Measurements from ENCODE around the gene WDR1.

WDR1 gene

DNA sequence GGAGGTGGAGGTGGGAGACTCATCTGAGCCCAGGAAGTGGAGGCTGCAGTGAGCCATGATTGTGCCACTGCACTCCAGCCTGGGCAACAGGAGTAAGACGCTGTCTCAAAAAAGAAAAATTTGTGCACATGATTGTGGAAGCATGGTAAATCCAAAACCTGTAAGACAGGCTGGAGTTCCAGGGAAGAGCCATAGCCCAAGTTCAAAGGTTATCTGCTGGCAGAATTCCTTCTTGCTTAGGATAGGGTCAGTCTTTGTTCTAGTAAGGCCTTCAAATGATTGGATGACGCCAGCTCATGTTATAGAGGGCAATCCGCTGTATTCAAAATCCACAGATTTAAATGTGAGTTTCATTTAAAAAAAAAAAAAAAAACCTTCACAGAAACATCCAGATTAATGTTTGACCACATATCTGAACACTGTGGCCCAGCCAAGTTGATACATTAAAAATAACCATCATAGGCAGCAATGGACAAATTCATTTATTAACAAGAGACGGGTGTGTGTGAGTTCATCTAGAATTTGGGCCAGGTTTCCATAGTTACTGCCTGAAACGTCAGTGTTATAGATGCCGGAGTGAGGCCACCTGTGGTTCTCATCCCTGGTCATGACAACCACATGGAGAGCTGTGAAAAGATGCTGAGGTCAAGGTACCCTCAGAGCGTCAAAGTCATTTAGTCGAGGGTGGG is 60.1 kb downstream of the WDR1 start:
- Mint-ChIP-seq H3K4me3 (no peak overlapping the region), H3K27me3 (peaks cover 11% of the 10 kb centered on the region), H3K27ac (no peak overlapping the region), H3K9me3 (no peaks in the 10 kb centered on the region), H3K36me3 (ENCODE audit: low read depth) (no peaks in the 10 kb centered on the region), H3K4me1 (ENCODE audit: low read depth) (peaks cover 9% of the 10 kb centered on the region)
- intact Hi-C loops (cut with micrococcal nuclease): no loop called here

GRCh38 chr4:10055871-10056270 is 60.7 kb downstream of the WDR1 start:
- peaks cover 13% of the 10 kb centered on the region for H3K27me3 Mint-ChIP-seq
- no peak overlapping the region for H3K4me3 Mint-ChIP-seq
- peaks cover 3% of the 10 kb centered on the region for H3K4me1 Mint-ChIP-seq (ENCODE audit: low read depth)
- intact Hi-C loops (cut with micrococcal nuclease): no loop called here
- H3K9me3 Mint-ChIP-seq: no peaks in the 10 kb centered on the region
- no peaks in the 10 kb centered on the region for H3K36me3 Mint-ChIP-seq (ENCODE audit: low read depth)
- H3K27ac Mint-ChIP-seq: no peak overlapping the region

DNA sequence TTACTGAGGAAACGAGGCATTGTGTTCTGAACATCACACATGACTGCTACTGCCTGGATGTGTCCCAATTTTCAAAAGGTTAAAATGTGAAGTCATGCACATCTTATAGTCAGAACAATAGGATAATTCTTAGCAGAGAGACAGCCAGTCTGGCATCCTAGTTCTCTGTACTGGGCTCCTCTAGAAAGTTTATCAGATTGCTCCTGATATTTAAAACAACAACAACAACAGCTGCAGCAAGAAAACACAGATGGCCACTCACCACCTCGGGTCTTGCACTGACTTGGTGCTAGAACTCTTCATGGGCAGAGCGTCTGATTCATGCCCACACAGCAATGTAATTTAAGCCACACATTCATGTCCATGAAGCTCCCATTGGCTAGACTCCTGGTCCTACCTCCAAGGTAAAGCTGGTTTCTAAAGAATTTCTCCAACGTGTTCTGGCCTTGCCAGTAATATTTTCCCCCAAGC is 62.0 kb downstream of the WDR1 start:
- Mint-ChIP-seq H3K27me3 (peaks cover 19% of the 10 kb centered on the region), H3K4me3 (no peak overlapping the region), H3K27ac (no peak overlapping the region), H3K36me3 (ENCODE audit: low read depth) (no peaks in the 10 kb centered on the region), H3K4me1 (ENCODE audit: low read depth) (no peaks in the 10 kb centered on the region), H3K9me3 (no peaks in the 10 kb centered on the region)
- intact Hi-C loops (cut with micrococcal nuclease): no loop called here

DNA sequence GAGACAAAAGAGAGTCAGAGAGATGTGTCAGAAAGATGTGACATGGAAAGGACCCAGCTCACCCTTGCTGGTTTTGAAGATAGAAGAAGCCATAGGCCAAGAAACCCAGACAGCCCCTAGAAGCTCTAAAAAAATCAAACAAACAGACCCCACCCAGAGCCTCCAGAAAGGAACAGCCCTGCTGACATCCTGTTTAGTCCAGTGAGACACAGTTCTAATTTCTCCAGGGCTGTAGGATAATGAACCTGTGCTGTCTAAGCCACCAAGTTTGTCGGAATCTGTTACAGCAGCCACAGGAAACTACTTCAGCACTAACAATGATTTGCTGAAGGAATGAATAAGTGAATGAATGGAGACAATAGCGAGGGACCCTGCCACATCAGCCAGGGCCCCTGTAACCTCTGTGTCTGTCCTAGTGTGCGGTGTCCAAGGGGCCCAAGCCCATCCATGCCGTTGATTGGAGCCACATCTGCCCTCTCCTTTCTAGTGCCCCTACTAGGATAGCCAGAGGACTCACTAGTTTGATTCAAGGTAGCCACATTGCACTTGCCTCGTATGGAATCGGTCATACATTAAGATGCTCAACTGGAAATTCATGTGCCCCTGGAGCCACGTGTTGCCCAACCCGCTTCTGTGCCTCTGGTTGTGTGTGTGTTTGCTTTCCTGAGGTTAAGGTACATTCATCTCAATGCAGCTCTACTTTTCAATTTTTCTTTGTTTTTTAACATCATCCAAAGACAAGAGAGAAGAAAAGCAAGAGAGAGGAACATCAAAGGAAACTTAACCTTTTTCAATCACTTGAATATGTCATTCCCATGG is 62.8 kb downstream of the WDR1 start:
- intact Hi-C loops (cut with micrococcal nuclease): no loop called here
- peaks cover 5% of the 10 kb centered on the region for H3K4me1 Mint-ChIP-seq (ENCODE audit: low read depth)
- no peaks in the 10 kb centered on the region for H3K36me3 Mint-ChIP-seq (ENCODE audit: low read depth)
- H3K27ac Mint-ChIP-seq: no peak overlapping the region
- H3K9me3 Mint-ChIP-seq: no peaks in the 10 kb centered on the region
- no peak overlapping the region for H3K4me3 Mint-ChIP-seq
- H3K27me3 Mint-ChIP-seq: peaks cover 22% of the 10 kb centered on the region

- no peaks in the 10 kb centered on the region for H3K36me3 Mint-ChIP-seq (ENCODE audit: low read depth)
- no peaks in the 10 kb centered on the region for H3K9me3 Mint-ChIP-seq
- H3K27me3 Mint-ChIP-seq: peaks cover 22% of the 10 kb centered on the region
- H3K27ac Mint-ChIP-seq: no peak overlapping the region
- intact Hi-C loops (cut with micrococcal nuclease): no loop called here
- H3K4me1 Mint-ChIP-seq (ENCODE audit: low read depth): peaks cover 20% of the 10 kb centered on the region
- no peak overlapping the region for H3K4me3 Mint-ChIP-seq
Observed at GRCh38 chr4:10051517-10052135, 65.0 kb downstream of the WDR1 start.

DNA sequence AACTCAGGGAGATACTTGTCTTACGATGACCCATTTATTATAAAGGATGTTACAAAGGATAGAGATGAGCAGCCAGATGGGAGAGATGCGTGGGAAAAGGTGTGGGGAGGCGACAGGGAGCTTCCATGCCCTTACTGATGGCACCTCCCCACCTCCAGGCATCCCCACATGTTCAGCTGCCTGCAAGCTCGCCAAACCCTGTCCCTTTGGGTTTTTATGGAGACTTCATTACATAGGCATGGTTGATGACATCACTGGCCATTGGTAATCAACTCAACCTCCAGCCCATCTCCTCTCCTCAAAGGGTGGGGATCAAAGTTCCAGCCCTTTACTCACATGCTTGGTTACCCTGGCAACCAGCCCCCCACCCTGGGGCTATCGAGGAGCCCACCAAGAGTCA is 65.9 kb downstream of the WDR1 start:
- no peaks in the 10 kb centered on the region for H3K36me3 Mint-ChIP-seq (ENCODE audit: low read depth)
- intact Hi-C loops (cut with micrococcal nuclease): no loop called here
- H3K27ac Mint-ChIP-seq: no peak overlapping the region
- no peaks in the 10 kb centered on the region for H3K9me3 Mint-ChIP-seq
- H3K4me3 Mint-ChIP-seq: no peak overlapping the region
- peaks cover 22% of the 10 kb centered on the region for H3K27me3 Mint-ChIP-seq
- H3K4me1 Mint-ChIP-seq (ENCODE audit: low read depth): peaks cover 20% of the 10 kb centered on the region

DNA sequence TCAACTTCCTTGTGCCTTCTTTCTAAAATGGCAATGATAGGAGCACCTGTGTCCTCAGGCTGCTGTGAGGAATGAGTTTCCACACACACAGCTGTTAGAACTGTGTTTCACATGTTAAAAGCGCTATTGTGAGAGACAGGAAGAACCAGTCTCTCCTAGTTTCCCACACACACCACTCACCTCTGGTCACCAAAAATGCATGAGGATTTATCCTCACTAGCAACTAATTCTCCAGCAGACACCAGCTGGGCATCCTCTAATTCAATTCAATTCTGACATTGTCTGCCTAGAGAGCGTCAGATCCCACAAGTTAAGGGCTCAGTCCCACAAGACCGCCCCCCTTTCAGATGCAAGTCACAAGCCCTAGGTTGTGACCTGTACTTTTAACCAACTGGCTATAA is 66.3 kb downstream of the WDR1 start:
- Mint-ChIP-seq H3K9me3 (no peaks in the 10 kb centered on the region), H3K27ac (no peak overlapping the region), H3K36me3 (ENCODE audit: low read depth) (no peaks in the 10 kb centered on the region), H3K4me1 (ENCODE audit: low read depth) (peaks cover 24% of the 10 kb centered on the region), H3K4me3 (no peak overlapping the region), H3K27me3 (peaks cover 22% of the 10 kb centered on the region)
- intact Hi-C loops (cut with micrococcal nuclease): no loop called here

GRCh38 chr4:10048941-10049697 is 67.5 kb downstream of the WDR1 start:
- H3K4me3 Mint-ChIP-seq: no peak overlapping the region
- H3K4me1 Mint-ChIP-seq (ENCODE audit: low read depth): peaks cover 35% of the 10 kb centered on the region
- peaks cover 20% of the 10 kb centered on the region for H3K27me3 Mint-ChIP-seq
- H3K9me3 Mint-ChIP-seq: no peaks in the 10 kb centered on the region
- intact Hi-C loops (cut with micrococcal nuclease): no loop called here
- H3K27ac Mint-ChIP-seq: no peak overlapping the region
- no peaks in the 10 kb centered on the region for H3K36me3 Mint-ChIP-seq (ENCODE audit: low read depth)

DNA sequence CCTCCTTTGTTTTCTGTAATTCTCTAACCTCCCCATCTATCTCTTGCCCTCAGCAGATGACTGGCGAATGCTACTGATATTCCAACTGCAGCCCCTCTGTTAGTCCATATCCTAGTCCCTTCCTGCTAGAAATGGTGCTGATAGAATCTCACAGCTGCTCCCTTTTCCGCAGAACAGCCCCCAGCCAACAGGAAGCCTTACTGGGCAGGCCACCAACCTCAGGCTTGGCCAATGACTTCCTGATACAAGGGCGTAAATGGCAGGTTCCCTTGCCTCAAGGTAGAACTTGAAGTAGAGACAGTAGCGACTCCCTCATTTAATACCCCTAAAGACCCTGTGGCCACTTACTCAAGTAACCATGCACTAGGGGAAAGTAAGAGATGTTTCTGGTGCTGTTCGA is 68.6 kb downstream of the WDR1 start:
- no peaks in the 10 kb centered on the region for H3K36me3 Mint-ChIP-seq (ENCODE audit: low read depth)
- H3K4me1 Mint-ChIP-seq (ENCODE audit: low read depth): peaks cover 43% of the 10 kb centered on the region
- peak overlapping the region; percentile 16 for H3K27ac Mint-ChIP-seq
- no peak overlapping the region for H3K4me3 Mint-ChIP-seq
- peaks cover 16% of the 10 kb centered on the region for H3K27me3 Mint-ChIP-seq
- intact Hi-C loops (cut with micrococcal nuclease): no loop called here
- peaks cover 1% of the 10 kb centered on the region for H3K9me3 Mint-ChIP-seq

DNA sequence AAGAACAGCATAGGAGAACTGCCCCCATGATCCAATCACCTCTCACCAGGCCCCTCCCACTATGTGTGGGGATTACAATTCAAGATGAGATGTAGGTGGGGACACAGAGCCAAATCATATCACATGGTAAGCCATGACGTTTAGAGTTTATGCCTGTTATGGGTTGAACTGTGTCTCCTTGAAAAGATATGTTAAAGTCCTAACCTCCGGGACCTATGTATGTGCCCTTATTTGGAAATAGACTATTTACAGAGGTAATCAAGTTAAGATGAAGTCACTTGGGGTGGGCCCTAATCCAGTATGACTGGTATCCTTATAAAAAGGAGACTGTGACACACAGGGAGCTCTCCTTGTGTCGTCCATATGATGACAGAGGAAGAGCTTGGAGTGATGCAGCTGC is 70.1 kb downstream of the WDR1 start:
- H3K27me3 Mint-ChIP-seq: peaks cover 11% of the 10 kb centered on the region
- H3K4me1 Mint-ChIP-seq (ENCODE audit: low read depth): peaks cover 43% of the 10 kb centered on the region
- H3K36me3 Mint-ChIP-seq (ENCODE audit: low read depth): peaks cover 9% of the 10 kb centered on the region
- H3K9me3 Mint-ChIP-seq: peaks cover 12% of the 10 kb centered on the region
- no peak overlapping the region for H3K4me3 Mint-ChIP-seq
- intact Hi-C loops (cut with micrococcal nuclease): no loop called here
- peak overlapping the region; percentile 33 for H3K27ac Mint-ChIP-seq

- H3K27me3 Mint-ChIP-seq: peaks cover 6% of the 10 kb centered on the region
- H3K27ac Mint-ChIP-seq: peak overlapping the region; percentile 74
- H3K4me3 Mint-ChIP-seq: no peak overlapping the region
- peaks cover 12% of the 10 kb centered on the region for H3K9me3 Mint-ChIP-seq
- intact Hi-C loops (cut with micrococcal nuclease): loop anchor here (2.0 kb wide), 1 partner anchor 21 kb away; no protein-coding TSS in a partner anchor
- peaks cover 9% of the 10 kb centered on the region for H3K36me3 Mint-ChIP-seq (ENCODE audit: low read depth)
- peaks cover 44% of the 10 kb centered on the region for H3K4me1 Mint-ChIP-seq (ENCODE audit: low read depth)
Observed at GRCh38 chr4:10045481-10045880, 71.1 kb downstream of the WDR1 start.

DNA sequence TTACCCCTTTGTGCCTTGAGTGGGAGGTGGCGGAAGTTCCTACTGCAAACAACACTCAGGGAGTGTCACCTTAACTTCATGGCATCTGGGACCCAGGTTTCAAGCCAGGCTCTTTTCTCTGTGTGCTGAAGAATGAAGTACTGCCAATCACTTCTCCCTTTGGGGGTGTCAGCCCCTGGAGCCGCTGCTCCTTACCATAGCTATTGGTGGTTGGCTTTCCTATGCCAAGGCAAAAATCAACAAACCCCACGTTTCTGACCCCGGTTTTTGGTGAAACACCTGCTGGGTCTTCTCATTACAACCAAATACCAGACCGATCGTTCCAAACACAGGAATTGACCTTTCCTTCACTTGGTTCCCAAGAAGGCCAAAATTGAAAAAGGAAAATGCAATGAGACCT is 75.6 kb downstream of the WDR1 start:
- no peak overlapping the region for H3K27ac Mint-ChIP-seq
- H3K27me3 Mint-ChIP-seq: peaks cover 1% of the 10 kb centered on the region
- intact Hi-C loops (cut with micrococcal nuclease): no loop called here
- H3K4me3 Mint-ChIP-seq: no peak overlapping the region
- peaks cover 12% of the 10 kb centered on the region for H3K9me3 Mint-ChIP-seq
- peaks cover 9% of the 10 kb centered on the region for H3K36me3 Mint-ChIP-seq (ENCODE audit: low read depth)
- H3K4me1 Mint-ChIP-seq (ENCODE audit: low read depth): peaks cover 33% of the 10 kb centered on the region

DNA sequence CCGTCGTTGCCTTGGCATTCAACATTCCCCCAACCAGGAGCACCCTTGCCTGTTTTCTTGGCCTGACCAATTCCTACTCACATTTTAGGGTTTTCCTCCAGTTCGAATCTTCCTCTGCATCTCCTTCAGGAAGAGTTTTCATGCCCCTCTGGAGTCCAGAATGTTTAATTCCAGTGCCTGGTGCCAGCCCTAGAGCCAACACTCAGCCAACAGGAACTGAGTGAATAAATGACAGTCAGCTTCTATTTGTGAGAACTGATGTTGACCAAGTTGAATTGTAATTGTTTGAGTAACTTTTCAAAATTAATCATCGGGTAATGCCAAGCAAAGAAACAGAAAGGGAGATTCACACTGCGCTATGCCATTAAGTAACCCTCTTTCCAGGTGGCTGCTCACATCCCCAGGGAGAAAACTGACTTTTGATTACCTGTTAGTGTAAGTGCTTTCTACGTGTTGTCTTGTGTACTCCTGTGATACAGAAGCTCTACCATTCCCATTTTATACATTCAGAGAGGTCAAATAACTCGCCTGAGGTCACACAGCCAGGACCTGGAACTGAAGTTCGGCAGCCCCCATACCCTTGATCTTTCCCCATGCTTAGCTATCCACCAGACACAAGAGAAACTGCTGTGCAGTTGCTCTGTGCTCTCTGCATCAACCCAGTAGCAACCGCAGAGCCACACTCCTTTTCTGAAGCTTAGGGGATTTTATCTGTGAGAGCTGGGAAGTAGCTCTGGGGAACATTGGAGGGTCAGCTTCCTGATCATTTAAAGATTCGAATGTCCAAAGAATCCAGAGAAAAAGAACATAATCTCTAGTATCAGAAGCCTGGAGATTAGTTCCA is 76.3 kb downstream of the WDR1 start:
- intact Hi-C loops (cut with micrococcal nuclease): no loop called here
- Mint-ChIP-seq H3K27ac (no peak overlapping the region), H3K9me3 (peaks cover 12% of the 10 kb centered on the region), H3K4me3 (no peak overlapping the region), H3K27me3 (peaks cover 1% of the 10 kb centered on the region), H3K36me3 (ENCODE audit: low read depth) (peaks cover 9% of the 10 kb centered on the region), H3K4me1 (ENCODE audit: low read depth) (peaks cover 30% of the 10 kb centered on the region)
